ENCODE results near the gene IFT74. TPM values are rescaled to one million over a fixed set of nuclear protein-coding genes. Genes with fewer than 3 reads are reported as not detected.

The IFT74 gene
- total RNA-seq, 1 donor from 2014 or later, result 5.2 TPM

Other genes with a start within 250 kb of the IFT74 start
- 10.5 TPM for gene CAAP1, start 63.6 kb upstream of the IFT74 start, total RNA-seq
- 12.5 TPM for gene PLAA, start 9.2 kb upstream of the IFT74 start, total RNA-seq
- gene LRRC19, start 49.3 kb downstream of the IFT74 start, total RNA-seq, result 0.55 TPM
- gene TEK, start 152.8 kb downstream of the IFT74 start, total RNA-seq, result 4.4 TPM

All from left lobe of liver (tissue), 1 donor.